HG02678 (cell line): ENCODE measurements around the gene SLCO3A1.
"Not testable (repeated sequence)": the region's sequence is repeated elsewhere in the genome, so short reads cannot be mapped to it uniquely, and the experiment has no call there.

Source experiments
- ATAC-seq: cut with Tn5 transposase; IDR thresholded peaks from one replicate; pipeline ENCODE4 v1.9.1; 2021; ENCODE audit warnings: mild to moderate bottlenecking, moderate library complexity; ENCODE audit not compliant: unreplicated experiment

SLCO3A1 gene

DNA sequence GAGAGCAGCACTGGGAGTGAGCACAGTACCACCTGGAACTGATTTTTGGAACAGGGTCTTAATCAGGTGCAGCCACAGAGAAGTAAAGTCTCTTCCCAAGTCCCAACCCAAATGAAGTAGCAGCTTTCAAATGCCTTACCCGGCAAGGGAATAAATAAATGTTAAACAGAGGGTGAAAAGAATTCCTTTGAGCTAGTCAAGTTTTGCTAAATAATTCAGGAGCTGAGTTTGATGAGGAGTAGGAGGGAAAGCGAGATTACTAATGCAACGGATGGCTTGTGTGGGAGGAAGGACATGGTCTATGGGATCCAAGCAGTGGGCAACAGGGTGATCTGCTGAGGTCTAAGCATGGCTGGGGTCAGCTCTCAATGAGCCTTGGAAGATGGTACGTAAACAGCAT is 335.7 kb downstream of the SLCO3A1 start:
- ATAC-seq: no peak

DNA sequence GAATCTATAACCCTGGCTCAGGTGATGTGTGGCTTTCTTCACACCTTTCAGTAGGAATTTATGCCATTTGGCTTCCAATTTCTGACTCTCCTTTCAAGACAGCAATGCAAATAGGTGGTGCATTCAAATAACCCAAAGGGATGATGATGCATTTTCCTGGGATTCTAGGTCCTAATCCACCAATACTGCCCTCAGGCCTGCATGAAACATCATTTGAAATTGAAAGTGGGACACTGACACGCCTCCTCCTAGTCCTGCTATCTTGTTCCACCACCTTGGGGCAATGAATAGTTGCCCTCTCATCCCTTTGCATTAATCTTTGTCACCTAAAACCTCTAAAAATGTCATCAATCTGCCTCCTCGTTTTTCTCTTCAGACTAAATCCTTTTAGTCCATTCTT is 341.7 kb downstream of the SLCO3A1 start:
- ATAC-seq: no peak

DNA sequence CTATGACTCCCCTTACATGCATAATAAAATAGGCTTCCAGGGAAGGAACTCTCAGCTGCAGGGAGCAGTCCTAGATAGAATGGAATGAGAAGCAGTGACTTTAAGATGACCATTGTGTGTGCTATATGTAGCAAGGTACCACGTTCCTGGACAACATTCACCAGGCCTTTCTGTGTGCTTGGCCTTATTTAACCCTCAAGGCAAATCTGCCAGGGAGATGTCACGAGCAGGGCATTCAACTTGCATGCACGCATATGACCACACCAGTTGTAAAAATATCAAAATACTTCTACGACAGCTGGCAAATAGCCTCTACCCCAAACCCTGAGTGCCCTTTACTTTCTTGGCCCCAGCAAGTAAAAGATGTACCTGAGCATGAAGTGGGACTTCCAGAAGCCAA is 342.8 kb downstream of the SLCO3A1 start:
- no peak for ATAC-seq

DNA sequence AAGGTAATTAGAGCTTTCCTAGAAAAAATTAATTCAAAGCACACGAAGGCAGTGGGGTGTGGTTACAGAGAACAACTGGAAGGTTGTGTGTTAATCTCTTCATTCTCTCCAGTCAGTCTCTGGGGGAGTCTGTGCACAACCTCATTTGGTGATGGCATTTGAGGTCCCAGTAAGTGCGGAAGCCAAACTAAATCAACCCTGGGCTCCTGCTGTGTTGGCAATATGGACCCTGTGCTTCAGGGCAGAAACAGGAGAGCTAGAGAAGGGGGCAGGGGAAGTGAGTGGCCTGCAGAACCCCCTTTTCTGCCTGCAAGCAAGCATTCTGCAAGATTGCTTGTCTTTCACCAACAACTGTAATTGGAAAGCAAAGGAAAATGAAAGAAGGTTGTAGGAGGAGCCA is 344.2 kb downstream of the SLCO3A1 start:
- no peak for ATAC-seq

DNA sequence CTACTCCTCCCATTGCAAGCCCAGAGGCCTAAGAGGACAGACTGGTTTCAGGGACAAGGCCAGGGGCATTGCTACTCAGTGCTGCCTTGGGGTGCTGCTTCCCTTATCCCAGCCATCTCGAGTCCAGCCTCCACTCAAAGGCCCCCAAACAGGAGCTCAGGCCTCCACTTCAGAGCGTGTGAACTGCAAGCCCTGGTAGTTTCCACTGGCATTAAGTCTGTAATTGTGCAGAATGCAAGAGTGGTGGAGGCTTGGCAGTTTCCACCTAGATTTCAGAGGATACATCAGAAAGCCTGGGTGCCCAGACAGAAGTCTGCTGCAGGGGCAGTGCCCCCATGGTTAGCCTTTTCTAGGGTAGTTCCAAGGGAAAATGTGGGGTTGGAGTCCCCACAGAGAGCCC is 347.4 kb downstream of the SLCO3A1 start:
- ATAC-seq: no peak

DNA sequence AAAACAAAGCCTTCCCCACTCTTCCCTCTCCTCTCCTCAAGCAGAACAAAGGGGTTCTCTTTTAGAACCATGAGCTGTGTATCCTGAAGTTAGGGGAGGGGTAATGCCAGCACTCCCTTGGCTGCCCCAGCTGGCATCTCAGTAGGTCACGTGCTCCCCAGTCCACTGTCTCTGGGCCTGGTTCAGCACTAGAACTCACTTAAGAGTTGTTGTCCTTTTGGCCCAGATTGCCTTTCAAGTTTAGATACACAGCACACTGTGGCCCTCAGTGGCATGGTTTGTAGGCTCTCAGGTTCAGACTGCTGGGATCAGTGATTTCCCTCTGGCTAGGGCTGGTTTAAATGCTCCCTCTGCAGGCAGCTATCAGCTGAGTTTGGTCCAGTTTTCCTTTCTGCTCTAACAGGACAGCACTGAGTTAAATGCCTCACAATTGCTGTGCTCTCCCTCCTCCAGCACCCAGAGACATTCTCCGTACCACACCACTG is 351.8 kb downstream of the SLCO3A1 start:
- no peak for ATAC-seq

DNA sequence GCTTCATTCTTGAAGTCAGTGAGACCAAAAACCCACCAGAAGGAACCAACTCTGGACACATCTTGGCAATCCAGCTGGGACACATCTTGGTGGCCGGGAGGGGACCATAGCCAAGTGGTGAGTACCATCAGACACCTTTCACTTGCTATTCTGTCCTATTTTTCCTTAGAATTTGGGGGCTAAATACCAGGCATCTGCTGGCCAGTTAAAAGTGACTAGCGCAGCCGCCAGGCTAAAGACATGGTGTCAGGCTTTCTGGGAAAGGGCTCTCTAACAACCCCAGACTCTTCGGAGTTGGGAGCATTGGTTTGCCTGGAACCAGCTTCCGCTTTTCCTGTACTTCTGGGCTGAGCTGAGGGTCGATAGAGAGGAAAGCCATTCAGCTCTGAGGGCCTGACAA is 354.1 kb downstream of the SLCO3A1 start:
- ATAC-seq: not testable (repeated sequence)
